HL-60/S4 (cell line): ENCODE results near the gene HIPK4.
"Not testable (repeated sequence)": the region's sequence is repeated elsewhere in the genome, so short reads cannot be mapped to it uniquely, and the experiment has no call there.

Experiments
- in situ Hi-C: fragments of 300-500 bp; cut with MboI; formaldehyde crosslinking; loops from 2 replicates; pipeline ENCODE4 v1.14.3; 2022; ENCODE audit warnings: low sequenced_read_pairs

Gene HIPK4

DNA sequence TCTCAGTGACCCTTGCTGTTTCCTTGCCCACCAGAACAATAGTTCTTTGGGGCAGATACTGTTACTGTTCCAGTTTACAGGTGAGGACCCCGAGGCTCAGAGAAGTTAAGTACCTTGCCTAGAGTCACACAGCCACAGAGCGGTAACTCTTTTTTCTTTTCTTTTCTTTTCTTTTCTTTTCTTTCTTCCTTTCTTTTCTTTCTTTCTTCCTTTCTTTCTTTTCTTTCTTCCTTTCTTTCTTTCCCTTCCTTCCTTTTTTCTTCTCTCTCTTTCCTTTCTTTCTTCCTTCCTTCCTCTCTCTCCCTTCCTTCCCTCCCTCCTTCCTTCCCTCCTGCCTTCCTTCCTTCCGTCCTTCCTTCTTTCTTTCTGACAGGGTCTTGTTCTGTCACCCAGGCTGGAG, 28.1 kb upstream of the HIPK4 start:
- in situ Hi-C loops: no loop called here

DNA sequence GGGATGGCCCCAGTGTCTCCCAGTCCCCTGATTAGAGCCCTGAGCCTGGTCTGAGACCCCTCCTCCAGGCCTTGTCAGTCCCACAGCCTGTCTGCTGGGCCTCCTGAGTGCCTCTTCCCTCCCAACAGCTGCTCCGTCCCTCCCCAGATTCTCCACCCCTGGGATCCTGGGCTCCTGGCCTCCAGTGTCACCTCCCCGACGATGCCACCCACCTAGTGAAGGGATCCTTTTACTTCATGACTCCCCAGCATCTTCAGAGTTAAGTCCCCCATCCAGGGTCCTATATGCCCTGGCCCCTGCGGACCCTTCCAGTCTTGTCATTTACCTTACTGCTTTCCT, 27.6 kb upstream of the HIPK4 start:
- in situ Hi-C loops: no loop called here

GRCh38 chr19:40416918-40417642, 27.1 kb upstream of the HIPK4 start:
- in situ Hi-C loops: no loop called here

DNA sequence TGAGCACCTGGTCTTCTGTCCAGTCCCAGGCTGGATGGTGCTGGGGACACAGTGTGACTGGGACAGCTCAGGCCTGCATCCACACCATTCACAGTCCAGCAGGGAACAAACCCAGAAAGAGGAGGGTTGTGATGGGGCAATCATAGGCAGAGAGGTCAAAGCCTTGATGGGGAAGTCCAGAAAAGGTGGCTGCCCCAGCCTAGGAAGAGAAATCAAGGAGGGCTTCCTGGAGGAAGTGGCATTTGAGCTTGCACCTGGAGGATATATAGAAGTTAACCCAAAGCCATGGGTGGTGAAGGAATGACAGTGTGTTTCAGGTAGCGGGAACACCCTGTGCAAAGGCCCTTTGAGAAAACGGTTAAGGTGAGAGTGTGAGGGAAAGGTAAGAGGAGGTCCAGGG, 25.8 kb upstream of the HIPK4 start:
- in situ Hi-C loops: no loop called here

- in situ Hi-C loops: no loop called here
Observed at GRCh38 chr19:40414542-40415535, 24.9 kb upstream of the HIPK4 start.

DNA sequence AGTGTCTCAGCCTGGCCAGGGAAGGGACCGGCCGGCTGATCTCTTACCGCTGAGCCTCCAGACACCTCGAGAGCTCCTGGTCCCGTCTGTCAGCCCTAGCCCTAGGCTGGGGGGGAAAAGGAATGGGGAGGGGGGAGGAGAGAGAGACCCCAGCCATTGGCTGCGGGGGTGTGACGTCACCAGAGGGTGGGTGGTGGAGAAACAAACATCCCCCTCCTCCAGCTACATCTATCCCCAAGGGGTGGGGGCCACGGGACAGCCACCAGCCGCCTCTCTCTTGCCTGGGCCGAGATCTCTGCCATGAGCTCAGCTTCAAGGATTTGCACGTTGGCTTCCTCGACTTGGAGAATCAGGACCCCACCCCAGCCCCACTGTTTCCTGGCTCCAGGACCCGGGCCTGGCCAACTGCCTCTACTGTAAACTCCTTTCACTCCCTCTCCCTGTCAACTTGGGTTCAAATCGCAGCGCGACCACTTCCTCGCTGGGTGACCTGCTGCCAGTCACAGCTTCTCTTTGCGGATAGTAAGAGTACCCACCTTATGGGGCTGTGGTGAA, 23.4 kb upstream of the HIPK4 start, which contains the start of gene PRX:
PRX (minus strand) TSS at position 88 of the 555 bp plus-strand sequence. CDS start 5,446 bp downstream, outside the sequence.
- in situ Hi-C loops: no loop called here

- in situ Hi-C loops: no loop called here
Observed at GRCh38 chr19:40412866-40413265, 22.9 kb upstream of the HIPK4 start.

DNA sequence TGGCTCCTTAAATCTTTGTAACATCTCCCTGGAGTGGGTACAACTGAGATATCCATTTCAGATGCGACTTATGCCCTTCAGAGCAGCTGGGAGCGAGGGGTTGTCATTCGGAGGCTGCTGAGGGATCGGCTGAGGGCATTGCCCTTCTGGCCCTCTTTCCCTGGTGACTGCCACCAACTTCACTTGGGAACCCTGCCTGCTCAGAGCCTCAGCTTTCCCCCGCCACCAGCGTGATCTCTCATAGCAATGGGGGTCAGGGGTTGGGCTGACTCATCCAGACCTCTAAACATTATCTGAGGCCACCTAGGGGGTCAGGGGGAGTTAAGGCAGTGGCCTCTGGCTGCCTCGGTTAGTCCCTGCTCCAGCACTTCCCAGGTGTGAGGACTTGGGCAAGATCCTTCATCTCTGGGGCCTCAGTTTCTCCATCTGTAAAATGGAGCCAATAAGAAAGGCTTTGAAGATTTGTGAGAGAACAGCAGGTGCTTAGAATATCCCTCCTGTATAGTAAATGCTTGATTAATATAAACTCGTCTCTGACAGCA, 22.0 kb upstream of the HIPK4 start:
- in situ Hi-C loops: no loop called here

DNA sequence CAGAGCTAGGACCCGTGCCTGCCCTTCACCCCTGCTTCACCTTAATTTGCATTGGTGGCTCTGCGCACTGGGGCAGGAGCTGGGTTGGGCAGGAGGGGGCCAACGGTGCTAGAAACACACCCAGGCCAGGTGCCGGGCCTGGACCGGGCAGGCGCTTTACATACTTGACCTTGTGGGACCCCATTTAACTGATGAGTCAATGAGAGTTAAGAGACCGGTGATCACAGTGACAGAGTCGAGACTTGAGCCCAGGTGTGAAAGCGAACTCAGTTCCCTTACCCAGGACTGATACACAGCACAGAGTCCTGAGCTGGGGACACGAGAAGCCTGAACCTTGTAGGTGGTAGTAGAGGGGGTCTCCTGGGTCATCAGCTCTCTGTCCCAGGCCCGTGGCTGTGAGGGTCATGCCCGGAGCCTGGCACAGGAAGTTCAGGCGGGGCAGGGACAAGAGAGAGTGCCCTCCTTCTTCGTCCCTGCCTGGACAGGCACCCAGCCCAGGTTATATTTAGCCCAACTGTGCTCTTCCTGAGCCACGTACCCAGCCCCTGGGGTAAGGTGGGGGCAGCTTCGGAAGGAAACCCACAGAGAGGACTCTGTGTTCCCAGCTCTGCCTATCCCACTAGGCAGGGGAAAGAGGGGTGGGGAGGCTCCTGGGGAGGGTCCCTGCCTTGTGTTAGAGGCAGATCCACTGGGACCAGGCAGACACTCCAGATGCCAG, 21.3 kb upstream of the HIPK4 start:
- in situ Hi-C loops: no loop called here

DNA sequence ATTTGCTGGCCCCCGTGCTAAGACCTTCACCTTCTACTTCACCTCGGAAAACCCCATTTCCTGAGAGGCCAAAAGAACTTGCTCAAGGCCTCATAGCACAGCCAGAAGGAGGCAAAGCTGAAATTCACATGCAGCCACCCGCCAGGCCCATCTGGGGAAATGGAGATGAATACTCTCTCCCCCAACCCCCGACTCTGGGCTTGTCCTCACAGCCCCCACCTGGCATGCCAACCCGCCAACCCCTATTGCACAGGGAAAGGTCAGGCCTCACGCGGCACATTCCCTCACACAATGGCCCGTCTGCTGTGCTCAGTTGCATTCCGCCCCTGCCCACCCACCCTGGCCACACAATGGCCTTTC, 20.0 kb upstream of the HIPK4 start:
- in situ Hi-C loops: no loop called here

- in situ Hi-C loops: not testable (repeated sequence)
Observed at GRCh38 chr19:40408598-40408925, 18.6 kb upstream of the HIPK4 start.

- in situ Hi-C loops: no loop called here
Observed at GRCh38 chr19:40407714-40408597, 18.0 kb upstream of the HIPK4 start.

DNA sequence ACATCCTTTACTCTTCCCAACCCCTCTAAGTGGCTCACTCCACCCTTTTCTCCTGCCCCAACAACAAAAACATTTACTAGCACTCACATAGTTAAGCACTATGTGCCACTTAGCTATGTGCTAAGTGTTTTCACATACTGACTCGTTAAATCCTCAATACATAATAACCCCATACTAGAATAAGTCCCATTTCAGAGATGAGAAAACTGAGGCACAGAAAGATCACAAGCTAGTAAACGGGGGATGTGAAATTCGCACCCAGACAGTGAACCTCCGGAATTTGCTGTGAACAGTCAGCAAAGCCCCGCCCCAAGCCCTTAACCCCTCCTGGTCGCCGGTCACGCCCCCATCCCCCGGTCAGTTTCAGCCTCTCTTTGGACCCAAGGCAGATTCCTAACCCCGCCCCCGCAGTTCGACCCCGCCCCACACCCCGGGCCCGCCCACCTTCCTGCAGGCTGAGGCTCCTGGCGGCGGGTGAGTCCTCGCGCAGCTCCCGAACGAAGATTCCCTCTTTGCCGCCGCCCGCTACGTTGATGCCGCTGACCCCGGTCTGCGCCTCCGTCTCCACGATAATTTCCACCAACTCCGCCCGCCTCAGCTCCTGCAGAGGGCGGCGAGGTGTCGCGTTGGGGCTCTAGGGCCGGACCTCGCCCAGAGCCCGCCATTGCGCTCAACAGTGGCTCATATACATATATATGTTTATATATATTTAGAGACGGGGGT, 13.4 kb upstream of the HIPK4 start:
- in situ Hi-C loops: no loop called here

GRCh38 chr19:40400559-40400958, 10.6 kb upstream of the HIPK4 start:
- in situ Hi-C loops: no loop called here

GRCh38 chr19:40398417-40399131, 8.6 kb upstream of the HIPK4 start:
- in situ Hi-C loops: no loop called here

- in situ Hi-C loops: no loop called here
Observed at GRCh38 chr19:40397568-40397906, 7.6 kb upstream of the HIPK4 start.

- in situ Hi-C loops: no loop called here
Observed at GRCh38 chr19:40396886-40397567, 7.0 kb upstream of the HIPK4 start.

DNA sequence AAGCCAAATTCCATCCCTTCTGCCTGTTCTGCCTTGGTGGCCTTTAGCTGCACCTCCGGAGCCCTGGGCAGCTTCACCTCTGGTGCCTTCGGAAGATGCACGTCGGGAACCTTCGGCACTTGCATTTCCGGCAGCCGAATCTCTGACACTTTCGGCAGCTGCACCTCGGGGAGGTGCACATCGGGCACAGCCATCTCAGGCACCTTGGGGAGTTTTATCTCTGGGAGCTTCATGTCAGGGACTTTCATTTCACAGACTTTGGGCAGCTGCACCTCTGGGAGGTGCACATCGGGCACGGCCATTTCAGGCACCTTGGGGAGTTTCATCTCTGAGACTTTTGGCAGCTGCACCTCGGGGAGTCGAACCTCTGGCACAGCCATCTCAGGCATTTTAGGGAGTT, 6.0 kb upstream of the HIPK4 start:
- in situ Hi-C loops: no loop called here
